ENCODE data around the gene FGD4. TPM values are rescaled to one million over a fixed set of nuclear protein-coding genes. Genes with fewer than 3 reads are reported as not detected.
A peak's percentile ranks its signal among the peaks of the same experiment; 100 is the strongest.

The FGD4 gene
- 0.10 TPM for polyA plus RNA-seq (2012; ENCODE audit: low read depth, missing spikeins)

DNA sequence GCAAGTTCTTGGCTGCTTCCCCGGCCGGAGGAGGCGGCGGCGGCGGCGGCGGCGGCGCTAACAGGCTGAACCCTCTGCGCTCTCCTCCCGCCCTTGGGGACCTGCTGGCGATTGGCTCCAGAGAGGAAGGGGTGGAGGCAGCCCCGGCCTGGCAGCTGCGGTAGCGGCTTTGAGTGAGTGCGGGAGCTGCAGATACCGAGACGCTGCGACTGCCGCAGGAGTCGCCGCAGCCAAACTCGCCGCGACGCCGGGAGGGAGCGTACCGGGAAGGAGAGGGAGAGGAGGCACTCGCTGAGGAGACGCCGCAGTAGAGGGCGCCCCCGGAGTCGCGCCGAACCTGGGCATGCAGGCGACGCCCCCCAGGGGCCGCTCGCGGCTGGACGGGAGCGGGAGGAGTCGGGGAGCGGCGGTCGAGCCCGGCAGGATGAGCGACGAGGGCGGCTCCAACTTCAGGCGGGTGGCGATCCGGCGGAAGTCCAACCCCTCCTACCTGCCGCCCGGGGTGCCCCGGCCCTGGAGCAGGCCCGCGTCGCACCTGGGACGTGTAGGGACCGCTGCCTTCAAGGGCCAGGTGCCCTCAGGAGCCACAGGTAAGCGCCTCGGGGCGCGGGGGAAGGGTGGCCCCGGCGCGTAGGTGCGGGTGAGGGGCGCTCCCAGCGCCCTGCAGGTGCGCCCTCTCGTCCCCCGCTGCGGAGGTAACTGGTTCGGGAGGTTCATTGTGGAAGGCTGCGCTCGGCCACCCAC lies at the start of gene FGD4:
FGD4 (plus strand) TSS at position 189 of the 744 bp plus-strand sequence.
- FAIRE-seq (peak; percentile 72), DNase-seq (ENCODE audit: insufficient read length, low spot score) (peak; percentile 72)
- TF ChIP-seq POLR2AphosphoS5 (IDR thresholded peaks at IDR 0.05; ENCODE audit: low read depth, low read length): no peak
- no peak for TF ChIP-seq POU2F2 (IDR thresholded peaks at IDR 0.05; ENCODE audit: low read depth, low read length)
- TF ChIP-seq PAX5 (IDR thresholded peaks at IDR 0.05; ENCODE audit: insufficient read depth, low read length, severe bottlenecking): no peak
- no peak for TF ChIP-seq TAF1 (IDR thresholded peaks at IDR 0.05; ENCODE audit: low read depth, low read length)
- no peak for TF ChIP-seq SPI1 (IDR thresholded peaks at IDR 0.05; ENCODE audit: low read depth, low read length)
- TF ChIP-seq POLR2A (IDR thresholded peaks at IDR 0.05; ENCODE audit: low read depth, low read length): no peak

DNA sequence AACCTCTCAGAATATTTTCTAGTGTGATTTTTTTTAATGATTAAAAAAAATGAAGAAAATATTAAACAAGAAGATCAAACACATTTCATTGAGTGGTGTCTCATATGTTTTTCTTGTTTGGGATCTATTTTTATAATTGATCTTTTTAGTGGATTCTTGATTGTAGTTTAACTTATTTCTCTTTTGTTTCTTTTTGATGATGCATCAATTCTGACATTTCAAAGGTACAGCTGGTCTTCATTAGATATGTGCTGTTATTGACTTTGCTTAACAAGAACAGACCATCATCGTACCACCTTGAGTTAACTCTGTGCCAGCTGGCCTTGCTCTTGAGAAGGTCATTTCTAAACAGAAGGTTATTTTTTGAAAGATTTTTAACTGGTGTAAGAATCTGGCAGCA lies 45.8 kb upstream of the FGD4 start:
- DNase-seq (ENCODE audit: insufficient read length, low spot score) (no peak), FAIRE-seq (no peak)
- no peak for TF ChIP-seq SPI1 (IDR thresholded peaks at IDR 0.05; ENCODE audit: low read depth, low read length)
- TF ChIP-seq POU2F2 (IDR thresholded peaks at IDR 0.05; ENCODE audit: low read depth, low read length): no peak
- TF ChIP-seq PAX5 (IDR thresholded peaks at IDR 0.05; ENCODE audit: insufficient read depth, low read length, severe bottlenecking): no peak
- no peak for TF ChIP-seq TAF1 (IDR thresholded peaks at IDR 0.05; ENCODE audit: low read depth, low read length)
- TF ChIP-seq POLR2A (IDR thresholded peaks at IDR 0.05; ENCODE audit: low read depth, low read length): no peak
- TF ChIP-seq POLR2AphosphoS5 (IDR thresholded peaks at IDR 0.05; ENCODE audit: low read depth, low read length): no peak

DNA sequence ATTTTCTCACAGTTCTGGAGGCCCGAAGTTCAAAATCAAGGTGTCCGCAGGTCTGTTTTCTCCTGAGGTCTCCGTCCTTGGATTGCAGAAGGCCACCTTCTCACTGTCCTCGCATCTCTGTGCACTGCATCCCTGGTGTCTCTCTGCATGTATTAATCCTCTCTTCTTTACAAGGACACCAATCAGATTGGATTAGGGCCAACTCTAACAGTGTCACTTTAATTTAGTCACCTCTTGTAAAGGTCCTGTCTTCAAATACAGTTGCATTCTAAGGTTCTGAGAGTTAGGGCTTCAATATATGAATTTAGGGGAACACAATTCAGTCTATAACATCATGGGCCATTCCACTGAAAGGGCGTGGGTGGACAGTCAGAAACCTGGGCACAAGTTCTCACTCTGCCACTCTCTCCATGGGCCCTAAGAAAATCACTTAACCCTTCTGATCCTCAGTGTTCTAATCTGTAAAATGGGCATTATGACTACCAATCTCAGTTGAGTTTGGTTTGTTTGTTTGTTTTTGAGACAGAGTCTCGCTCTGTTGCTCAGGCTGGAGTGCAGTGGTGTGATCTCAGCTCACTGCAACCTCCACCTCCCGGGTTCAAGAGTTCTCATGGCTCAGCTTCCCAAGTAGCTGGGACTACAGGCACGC lies 41.6 kb upstream of the FGD4 start:
- no peak for DNase-seq (ENCODE audit: insufficient read length, low spot score)
- no peak for TF ChIP-seq POU2F2 (IDR thresholded peaks at IDR 0.05; ENCODE audit: low read depth, low read length)
- TF ChIP-seq POLR2AphosphoS5 (IDR thresholded peaks at IDR 0.05; ENCODE audit: low read depth, low read length): no peak
- TF ChIP-seq PAX5 (IDR thresholded peaks at IDR 0.05; ENCODE audit: insufficient read depth, low read length, severe bottlenecking): no peak
- no peak for TF ChIP-seq TAF1 (IDR thresholded peaks at IDR 0.05; ENCODE audit: low read depth, low read length)
- TF ChIP-seq POLR2A (IDR thresholded peaks at IDR 0.05; ENCODE audit: low read depth, low read length): no peak
- TF ChIP-seq SPI1 (IDR thresholded peaks at IDR 0.05; ENCODE audit: low read depth, low read length): no peak
- FAIRE-seq: no peak

DNA sequence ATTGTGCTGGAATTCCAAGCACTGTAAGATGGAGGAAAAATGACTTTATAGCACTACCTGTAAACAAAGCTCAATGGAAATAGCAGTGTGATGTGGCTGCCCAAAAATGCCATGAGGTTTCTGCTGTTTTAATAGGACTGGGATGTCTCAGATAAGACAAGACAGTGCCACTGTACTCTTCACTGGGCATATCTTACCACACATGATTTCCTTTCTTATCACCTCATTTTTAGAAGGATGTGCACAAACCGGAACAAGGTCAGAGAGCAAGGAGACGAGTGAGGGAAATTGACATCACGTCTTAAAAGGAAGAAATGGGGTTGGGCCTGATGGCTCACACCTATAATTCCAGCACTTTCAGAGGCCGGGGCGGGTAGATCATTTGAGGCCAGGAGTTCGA lies 38.4 kb upstream of the FGD4 start:
- DNase-seq (ENCODE audit: insufficient read length, low spot score): no peak
- no peak for FAIRE-seq
- no peak for TF ChIP-seq SPI1 (IDR thresholded peaks at IDR 0.05; ENCODE audit: low read depth, low read length)
- no peak for TF ChIP-seq POLR2A (IDR thresholded peaks at IDR 0.05; ENCODE audit: low read depth, low read length)
- TF ChIP-seq POU2F2 (IDR thresholded peaks at IDR 0.05; ENCODE audit: low read depth, low read length): no peak
- TF ChIP-seq POLR2AphosphoS5 (IDR thresholded peaks at IDR 0.05; ENCODE audit: low read depth, low read length): no peak
- TF ChIP-seq TAF1 (IDR thresholded peaks at IDR 0.05; ENCODE audit: low read depth, low read length): no peak
- TF ChIP-seq PAX5 (IDR thresholded peaks at IDR 0.05; ENCODE audit: insufficient read depth, low read length, severe bottlenecking): no peak

DNA sequence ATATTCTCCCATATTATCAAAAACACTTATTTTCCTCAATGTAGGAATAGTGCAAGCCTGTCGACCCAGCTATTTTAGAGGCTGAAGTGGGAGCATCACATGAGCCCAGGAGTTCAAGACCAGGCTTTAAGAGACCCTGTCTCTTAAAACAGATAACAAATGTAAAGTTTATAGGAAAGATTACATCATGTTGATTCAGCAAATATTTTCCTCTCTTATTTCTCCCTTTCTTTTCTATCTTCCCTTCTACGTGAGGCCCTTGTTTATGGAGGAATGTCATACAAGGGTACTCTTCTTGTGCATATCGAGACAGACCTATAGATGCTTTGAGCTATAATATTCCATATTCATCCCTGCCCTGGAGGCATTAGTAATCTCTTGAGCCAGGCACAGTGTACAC lies 36.5 kb upstream of the FGD4 start:
- FAIRE-seq (no peak), DNase-seq (ENCODE audit: insufficient read length, low spot score) (no peak)
- TF ChIP-seq PAX5 (IDR thresholded peaks at IDR 0.05; ENCODE audit: insufficient read depth, low read length, severe bottlenecking) (no peak), POLR2AphosphoS5 (IDR thresholded peaks at IDR 0.05; ENCODE audit: low read depth, low read length) (no peak), TAF1 (IDR thresholded peaks at IDR 0.05; ENCODE audit: low read depth, low read length) (no peak), POU2F2 (IDR thresholded peaks at IDR 0.05; ENCODE audit: low read depth, low read length) (no peak), POLR2A (IDR thresholded peaks at IDR 0.05; ENCODE audit: low read depth, low read length) (no peak), SPI1 (IDR thresholded peaks at IDR 0.05; ENCODE audit: low read depth, low read length) (no peak)

DNA sequence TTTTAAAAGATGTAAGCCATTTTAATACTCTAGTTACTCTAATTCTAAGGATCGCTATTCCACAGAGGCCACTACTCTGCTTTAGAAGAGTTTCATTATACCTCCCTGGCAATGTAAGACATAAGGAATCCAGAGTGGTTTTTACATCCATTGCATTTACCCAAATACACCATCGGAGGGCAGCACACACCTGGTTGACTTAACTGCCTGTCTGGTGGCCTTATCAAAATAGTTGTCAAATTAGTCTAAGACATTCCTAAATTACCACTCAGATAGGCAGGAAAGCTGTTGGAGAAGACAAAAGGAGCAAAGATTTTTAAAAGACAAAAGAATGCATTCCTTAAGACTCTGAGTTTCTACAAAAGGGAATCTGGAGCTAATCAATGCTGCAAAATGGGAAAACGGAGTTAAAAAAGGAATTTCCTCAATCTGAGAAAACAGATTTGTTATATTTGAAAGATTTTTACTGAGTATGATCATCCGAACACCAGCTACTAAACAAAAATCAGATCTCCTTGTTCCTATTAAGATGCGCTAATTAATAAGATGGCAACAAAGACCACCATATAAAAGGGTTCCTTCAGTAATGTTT lies 33.8 kb upstream of the FGD4 start:
- TF ChIP-seq PAX5 (IDR thresholded peaks at IDR 0.05; ENCODE audit: insufficient read depth, low read length, severe bottlenecking): no peak
- no peak for TF ChIP-seq SPI1 (IDR thresholded peaks at IDR 0.05; ENCODE audit: low read depth, low read length)
- TF ChIP-seq POLR2A (IDR thresholded peaks at IDR 0.05; ENCODE audit: low read depth, low read length): no peak
- TF ChIP-seq POU2F2 (IDR thresholded peaks at IDR 0.05; ENCODE audit: low read depth, low read length): no peak
- TF ChIP-seq TAF1 (IDR thresholded peaks at IDR 0.05; ENCODE audit: low read depth, low read length): no peak
- DNase-seq (ENCODE audit: insufficient read length, low spot score): peak; percentile 6
- FAIRE-seq: peak; percentile 78

DNA sequence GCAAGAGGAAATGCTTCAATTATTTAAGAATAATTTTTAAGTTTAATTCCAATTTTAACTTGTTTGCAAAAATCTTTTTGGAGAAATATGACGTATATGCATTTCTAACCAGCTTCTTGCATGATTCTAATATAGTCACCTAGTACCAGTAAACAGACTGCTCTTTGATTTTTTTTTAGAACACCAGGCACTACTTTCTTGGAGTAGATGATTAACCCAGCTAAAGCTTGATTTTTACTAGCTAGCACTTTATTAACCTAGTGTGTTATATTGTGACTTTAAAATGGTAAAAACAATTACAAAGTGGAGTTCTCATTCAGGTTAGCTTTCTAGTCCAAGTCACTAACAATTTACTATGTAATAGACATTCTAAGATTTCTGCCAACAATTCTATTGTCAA lies 32.6 kb upstream of the FGD4 start:
- FAIRE-seq: no peak
- DNase-seq (ENCODE audit: insufficient read length, low spot score): no peak
- TF ChIP-seq PAX5 (IDR thresholded peaks at IDR 0.05; ENCODE audit: insufficient read depth, low read length, severe bottlenecking) (no peak), POLR2A (IDR thresholded peaks at IDR 0.05; ENCODE audit: low read depth, low read length) (no peak), POU2F2 (IDR thresholded peaks at IDR 0.05; ENCODE audit: low read depth, low read length) (no peak), POLR2AphosphoS5 (IDR thresholded peaks at IDR 0.05; ENCODE audit: low read depth, low read length) (no peak), TAF1 (IDR thresholded peaks at IDR 0.05; ENCODE audit: low read depth, low read length) (no peak), SPI1 (IDR thresholded peaks at IDR 0.05; ENCODE audit: low read depth, low read length) (no peak)

DNA sequence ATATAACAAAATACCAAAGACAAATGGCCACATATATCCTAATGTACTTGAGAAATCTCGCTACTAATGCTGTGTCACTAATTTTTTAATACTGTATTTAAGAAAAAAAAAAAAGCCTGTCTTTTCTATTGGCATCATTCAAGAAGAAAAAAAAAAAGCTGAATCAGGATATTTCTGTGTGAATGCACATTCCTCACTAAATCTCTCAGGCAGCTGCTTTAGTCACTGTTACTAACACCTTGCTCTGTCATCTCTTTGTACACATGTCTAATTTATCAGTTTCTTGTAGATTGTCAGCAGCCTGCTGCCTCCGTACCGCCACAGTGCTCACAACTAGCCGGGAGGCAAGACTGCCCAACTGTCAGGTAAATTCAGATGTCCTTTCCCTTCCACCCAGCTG lies 32.0 kb upstream of the FGD4 start:
- TF ChIP-seq PAX5 (IDR thresholded peaks at IDR 0.05; ENCODE audit: insufficient read depth, low read length, severe bottlenecking): no peak
- TF ChIP-seq POLR2A (IDR thresholded peaks at IDR 0.05; ENCODE audit: low read depth, low read length): no peak
- TF ChIP-seq POU2F2 (IDR thresholded peaks at IDR 0.05; ENCODE audit: low read depth, low read length): no peak
- TF ChIP-seq SPI1 (IDR thresholded peaks at IDR 0.05; ENCODE audit: low read depth, low read length): no peak
- no peak for TF ChIP-seq TAF1 (IDR thresholded peaks at IDR 0.05; ENCODE audit: low read depth, low read length)
- no peak for TF ChIP-seq POLR2AphosphoS5 (IDR thresholded peaks at IDR 0.05; ENCODE audit: low read depth, low read length)
- no peak for FAIRE-seq
- no peak for DNase-seq (ENCODE audit: insufficient read length, low spot score)

DNA sequence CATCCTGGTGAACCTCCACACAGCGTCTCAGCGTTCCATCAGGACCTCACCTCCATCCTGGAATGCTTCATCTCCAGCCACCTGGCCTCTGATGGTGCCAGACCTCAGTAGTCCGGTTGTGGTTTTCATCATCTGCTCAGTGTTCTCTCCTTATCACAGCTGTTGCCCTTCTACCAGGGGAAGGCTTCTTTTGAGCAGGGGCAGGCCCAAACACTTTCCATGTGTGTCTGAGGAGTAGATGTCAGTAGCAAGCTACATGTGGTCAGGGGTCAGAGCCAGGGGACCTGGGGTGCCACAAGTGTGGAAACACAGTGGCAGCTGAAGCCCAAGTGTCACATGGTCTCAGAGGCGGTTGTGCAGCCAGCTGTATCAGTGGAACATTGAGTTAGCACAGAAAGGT lies 30.2 kb upstream of the FGD4 start:
- no peak for FAIRE-seq
- no peak for DNase-seq (ENCODE audit: insufficient read length, low spot score)
- no peak for TF ChIP-seq POLR2AphosphoS5 (IDR thresholded peaks at IDR 0.05; ENCODE audit: low read depth, low read length)
- no peak for TF ChIP-seq POU2F2 (IDR thresholded peaks at IDR 0.05; ENCODE audit: low read depth, low read length)
- no peak for TF ChIP-seq POLR2A (IDR thresholded peaks at IDR 0.05; ENCODE audit: low read depth, low read length)
- no peak for TF ChIP-seq SPI1 (IDR thresholded peaks at IDR 0.05; ENCODE audit: low read depth, low read length)
- no peak for TF ChIP-seq TAF1 (IDR thresholded peaks at IDR 0.05; ENCODE audit: low read depth, low read length)
